Stimulated activated CD8-positive, alpha-beta memory T cell treated with anti-CD3 and anti-CD28 coated beads, Interleukin-7, amount 100 ng/mL, for 48 hours (primary cell): ENCODE measurements around the gene CHERP.

ENCODE experiments used
- DNase-seq, 2 donors: peaks; one replicate each; pipeline ENCODE4 v3.0.0-alpha.2; 2020; ENCODE audit warnings: low read depth in 1 of 2; ENCODE audit errors: extremely low read depth in 1 of 2

CHERP gene

GRCh38 chr19:16542045-16542909, at the start of gene CHERP:
Gene CHERP, minus strand, starts transcription at chr19:16542437. Its CDS starts 59 bp downstream, at chr19:16542378.
- peak; percentile 87 to 88 for DNase-seq

- no peak for DNase-seq
Observed at GRCh38 chr19:16590876-16591802, 48.9 kb upstream of the CHERP start.

GRCh38 chr19:16589917-16590316, 47.7 kb upstream of the CHERP start:
- no peak for DNase-seq

GRCh38 chr19:16588824-16589577, 46.8 kb upstream of the CHERP start:
- DNase-seq: no peak

GRCh38 chr19:16587833-16588823, 45.9 kb upstream of the CHERP start:
- peak in 1 of 2 donors; percentile 71 for DNase-seq

- no peak for DNase-seq
Observed at GRCh38 chr19:16586991-16587832, 45.0 kb upstream of the CHERP start.

- DNase-seq: no peak
Observed at GRCh38 chr19:16586477-16586871, 44.2 kb upstream of the CHERP start.

GRCh38 chr19:16585808-16586476, 43.7 kb upstream of the CHERP start:
- no peak for DNase-seq

- DNase-seq: no peak
Observed at GRCh38 chr19:16585094-16585801, 43.0 kb upstream of the CHERP start.

- DNase-seq: peak; percentile 76 to 88
Observed at GRCh38 chr19:16584248-16585093, 42.2 kb upstream of the CHERP start.

- no peak for DNase-seq
Observed at GRCh38 chr19:16582486-16583261, 40.4 kb upstream of the CHERP start.

GRCh38 chr19:16581971-16582343, 39.7 kb upstream of the CHERP start:
- DNase-seq: no peak

- DNase-seq: no peak
Observed at GRCh38 chr19:16581145-16581970, 39.1 kb upstream of the CHERP start.

- DNase-seq: no peak
Observed at GRCh38 chr19:16579381-16579780, 37.1 kb upstream of the CHERP start.

- no peak for DNase-seq
Observed at GRCh38 chr19:16577531-16577985, 35.3 kb upstream of the CHERP start.
